Fibroblast of lung (primary cell): ENCODE data around the gene MBD1. TPM values are rescaled to one million over a fixed set of nuclear protein-coding genes. Genes with fewer than 3 reads are reported as not detected.

Source experiments
- DNase-seq, 2 donors: peaks; one replicate each; pipeline versions ENCODE4 v3.0.0 to v3.0.0-alpha.2; 2010; ENCODE audit warnings: low read depth in 2 of 2
- H2AFZ ChIP-seq: 2 replicates; pipeline ENCODE4 v1.5.1; 2012; ENCODE audit warnings: low read length, control low read depth, inconsistent platforms
- H3K27ac ChIP-seq: 2 replicates; pipeline ENCODE4 v1.5.1; 2011; ENCODE audit warnings: low read length, control low read depth; ENCODE audit not compliant: insufficient read depth
- H3K27me3 ChIP-seq: 2 replicates; pipeline ENCODE4 v1.5.1; 2011; ENCODE audit warnings: mild to moderate bottlenecking, low read length; ENCODE audit not compliant: control insufficient read depth, insufficient read depth
- H3K36me3 ChIP-seq: 2 replicates; pipeline ENCODE4 v1.5.1; 2011; ENCODE audit warnings: low read length; ENCODE audit not compliant: control insufficient read depth, insufficient read depth
- H3K4me1 ChIP-seq: 2 replicates; pipeline ENCODE4 v1.5.1; 2011; ENCODE audit warnings: low read length; ENCODE audit not compliant: control insufficient read depth, insufficient read depth; ENCODE audit errors: extremely low read depth
- H3K4me2 ChIP-seq: 2 replicates; pipeline ENCODE4 v1.5.1; 2011; ENCODE audit warnings: low read length, control low read depth; ENCODE audit not compliant: insufficient read depth; ENCODE audit errors: extremely low read depth
- H3K4me3 ChIP-seq, 4 experiments: fragments of 200-600 bp in 1 of 4; sonication (generic) in 1 of 4; replicated peaks in 1 of 4; 2 replicates each; pipeline ENCODE4 v1.5.1; 2011 to 2016; ENCODE audit warnings: low read length in 4 of 4, low read depth in 3 of 4, mild to moderate bottlenecking in 3 of 4, control low read depth in 2 of 4, inconsistent platforms in 1 of 4, mixed read lengths in 1 of 4; ENCODE audit not compliant: insufficient read depth in 1 of 4; ENCODE audit errors: control extremely low read depth in 1 of 4
- H3K79me2 ChIP-seq: 2 replicates; pipeline ENCODE4 v1.5.1; 2012; ENCODE audit warnings: mild to moderate bottlenecking, low read length, inconsistent platforms; ENCODE audit not compliant: control insufficient read depth, insufficient read depth
- H3K9ac ChIP-seq: 2 replicates; pipeline ENCODE4 v1.5.1; 2011; ENCODE audit warnings: mild to moderate bottlenecking, low read length, control low read depth; ENCODE audit not compliant: insufficient read depth
- H3K9me3 ChIP-seq: 2 replicates; pipeline ENCODE4 v1.5.1; 2012; ENCODE audit warnings: low read depth, low read length; ENCODE audit not compliant: control insufficient read depth, insufficient read depth
- H4K20me1 ChIP-seq: 2 replicates; pipeline ENCODE4 v1.5.1; 2011; ENCODE audit warnings: low read length; ENCODE audit not compliant: control insufficient read depth, insufficient read depth; ENCODE audit errors: extremely low read depth
- CTCF ChIP-seq, 2 donors: IDR thresholded peaks in 1 of 2; conservative IDR thresholded peaks in 1 of 2; 1 replicate in 1 of 2; 2 replicates in 1 of 2; pipeline ENCODE4 v1.5.1; 2011 to 2012; ENCODE audit warnings: low read length in 2 of 2, control low read depth in 1 of 2, inconsistent platforms in 1 of 2, low read depth in 1 of 2, mild to moderate bottlenecking in 1 of 2
- EZH2 ChIP-seq: IDR thresholded peaks from 2 replicates; pipeline ENCODE4 v1.5.1; 2012; ENCODE audit warnings: low read length, control low read depth, mild to moderate bottlenecking; ENCODE audit errors: missing control alignments
- polyA plus RNA-seq, 2 donors: library from polyadenylated mRNA; depleted of rRNA in 1 of 2; stranded (reverse) in 1 of 2; unstranded in 1 of 2; fragments of >200 nt; gene quantifications; 2 replicates each; pipeline ENCODE4 v1.2.1, GENCODE V29; 2011 to 2012; ENCODE audit warnings: missing spikeins in 1 of 2
- total RNA-seq: library from RNA; depleted of rRNA; stranded (reverse); fragments of >200 nt; gene quantifications from 2 replicates; pipeline ENCODE4 v1.2.1, GENCODE V29; 2014

Gene MBD1
- total and polyA plus RNA-seq, 2 donors (not counting 1 experiment from before 2014, with no cell fraction given), result 31.1 to 53.3 TPM

- no peak overlapping the region for H3K27ac ChIP-seq
- no peak overlapping the region for H3K4me3 ChIP-seq
- H3K9me3 ChIP-seq, result no peaks in the 10 kb centered on the region
- no peaks in the 10 kb centered on the region for H3K79me2 ChIP-seq
- no peak overlapping the region for H3K4me2 ChIP-seq
- no peak overlapping the region for H3K9ac ChIP-seq
- no peak overlapping the region for H2AFZ ChIP-seq
- no peaks in the 10 kb centered on the region for H3K27me3 ChIP-seq
- TF ChIP-seq CTCF (conservative IDR thresholded peaks at IDR 0.05 in 1 of 2, IDR thresholded peaks at IDR 0.05 in 1 of 2; ENCODE audit: low read depth in 1 of 2, low read length in 2 of 2) (no peak), EZH2 (no peak)
- H3K36me3 ChIP-seq, result no peaks in the 10 kb centered on the region
- DNase-seq, result no peak
- no peaks in the 10 kb centered on the region for H4K20me1 ChIP-seq
- H3K4me1 ChIP-seq, result no peaks in the 10 kb centered on the region
Observed at GRCh38 chr18:50262977-50263376, 18.3 kb downstream of the MBD1 start.

GRCh38 chr18:50250935-50251334, 30.4 kb downstream of the MBD1 start:
- H3K4me1 ChIP-seq, result no peaks in the 10 kb centered on the region
- no peaks in the 10 kb centered on the region for H3K9me3 ChIP-seq
- no peaks in the 10 kb centered on the region for H3K27me3 ChIP-seq
- H3K4me2 ChIP-seq, result no peak overlapping the region
- no peaks in the 10 kb centered on the region for H3K79me2 ChIP-seq
- TF ChIP-seq CTCF (conservative IDR thresholded peaks at IDR 0.05 in 1 of 2, IDR thresholded peaks at IDR 0.05 in 1 of 2; ENCODE audit: low read depth in 1 of 2, low read length in 2 of 2) (no peak), EZH2 (no peak)
- H4K20me1 ChIP-seq, result no peaks in the 10 kb centered on the region
- H3K27ac ChIP-seq, result no peak overlapping the region
- no peaks in the 10 kb centered on the region for H3K36me3 ChIP-seq
- no peak overlapping the region for H3K4me3 ChIP-seq
- DNase-seq, result no peak
- no peak overlapping the region for H2AFZ ChIP-seq
- H3K9ac ChIP-seq, result no peak overlapping the region

- TF ChIP-seq EZH2, result no peak
- TF ChIP-seq CTCF (conservative IDR thresholded peaks at IDR 0.05 in 1 of 2, IDR thresholded peaks at IDR 0.05 in 1 of 2; ENCODE audit: low read depth in 1 of 2, low read length in 2 of 2), result no peak
- H4K20me1 ChIP-seq, result no peaks in the 10 kb centered on the region
- no peak overlapping the region for H3K4me2 ChIP-seq
- H3K9ac ChIP-seq, result no peak overlapping the region
- no peak overlapping the region for H3K27ac ChIP-seq
- no peaks in the 10 kb centered on the region for H3K9me3 ChIP-seq
- no peaks in the 10 kb centered on the region for H3K27me3 ChIP-seq
- no peak overlapping the region for H3K4me3 ChIP-seq
- no peaks in the 10 kb centered on the region for H3K4me1 ChIP-seq
- H3K36me3 ChIP-seq, result no peaks in the 10 kb centered on the region
- H3K79me2 ChIP-seq, result no peaks in the 10 kb centered on the region
- no peak overlapping the region for H2AFZ ChIP-seq
- no peak for DNase-seq
Observed at GRCh38 chr18:50249576-50249975, 31.7 kb downstream of the MBD1 start.
